ENCODE measurements around the gene MSMO1. TPM values are rescaled to one million over a fixed set of nuclear protein-coding genes. Genes with fewer than 3 reads are reported as not detected.

MSMO1 gene
- total RNA-seq, 2 donors from 2014 or later = 57.9 to 71.4 TPM

DNA sequence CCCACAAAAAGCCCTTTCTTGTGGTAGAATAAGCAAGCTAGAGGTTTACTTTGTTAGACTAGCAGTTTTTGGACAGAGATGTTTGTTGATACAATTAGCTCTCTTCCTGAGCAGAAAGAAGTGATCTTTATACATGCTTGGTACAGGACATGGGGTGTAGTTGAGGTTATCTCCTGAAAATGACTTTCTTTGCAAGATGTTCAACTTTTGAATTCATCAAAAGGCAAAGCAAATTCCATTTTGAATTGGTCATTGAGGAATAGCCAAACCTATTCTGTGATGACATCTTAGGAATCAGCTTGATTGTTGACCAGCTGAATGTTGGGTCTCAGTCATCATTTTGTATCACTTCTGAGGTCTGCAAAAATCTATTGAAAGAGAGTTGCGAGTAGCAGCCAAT, 55.2 kb downstream of the MSMO1 start:
- ATAC-seq (replicated peaks) = no peak
- Mint-ChIP-seq H3K4me3 (no peak overlapping the region), H3K9me3 (no peaks in the 10 kb centered on the region), H3K4me1 (no peaks in the 10 kb centered on the region), H3K27me3 (peaks cover 38% of the 10 kb centered on the region), H3K36me3 (ENCODE audit: low read depth) (no peaks in the 10 kb centered on the region), H3K27ac (no peak overlapping the region)

DNA sequence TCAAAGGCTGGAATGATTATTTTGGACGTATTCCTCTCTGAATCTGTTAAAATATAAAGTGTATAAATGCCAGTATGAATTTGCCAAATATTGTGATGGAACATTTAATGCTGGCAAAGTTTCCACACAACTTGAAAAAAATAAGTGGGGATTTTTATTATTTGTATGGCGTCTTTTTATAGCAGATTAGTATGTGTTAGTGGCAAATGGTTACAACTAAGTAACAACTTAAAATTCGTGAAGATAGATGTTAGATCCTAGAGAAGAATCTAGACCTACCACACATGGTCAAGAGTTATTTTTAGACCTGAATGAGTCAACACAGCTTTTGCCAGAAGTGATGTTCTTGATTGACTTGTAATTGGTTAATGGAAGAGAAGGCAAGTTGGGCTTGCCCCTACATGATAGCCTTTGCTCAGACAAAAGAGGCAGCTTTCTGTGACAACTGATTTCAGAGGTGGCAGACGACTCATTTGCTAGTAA, 56.2 kb downstream of the MSMO1 start:
- no peak for ATAC-seq (replicated peaks)
- Mint-ChIP-seq H3K27ac (no peak overlapping the region), H3K36me3 (ENCODE audit: low read depth) (no peaks in the 10 kb centered on the region), H3K4me1 (no peaks in the 10 kb centered on the region), H3K4me3 (no peak overlapping the region), H3K9me3 (no peaks in the 10 kb centered on the region), H3K27me3 (peaks cover 41% of the 10 kb centered on the region)

DNA sequence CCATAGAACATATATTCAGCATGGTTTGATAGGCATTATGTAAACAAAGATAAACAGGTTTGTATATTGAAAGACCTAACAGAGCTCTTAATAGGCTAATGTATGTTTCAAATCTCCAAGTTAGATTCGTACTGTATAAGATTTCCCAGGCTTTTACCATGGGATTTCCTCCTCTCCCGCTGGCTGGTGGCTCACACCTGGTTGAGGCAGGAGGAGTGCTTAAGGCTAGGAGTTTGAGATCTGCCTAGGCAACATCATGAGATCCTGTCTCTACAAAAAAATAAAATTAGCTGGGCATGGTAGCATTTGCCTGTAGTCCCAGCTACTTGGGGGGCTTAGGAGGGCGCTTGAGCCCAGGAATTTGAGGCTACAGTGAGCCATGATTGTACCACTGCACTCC, 56.7 kb downstream of the MSMO1 start:
- no peak for ATAC-seq (replicated peaks)
- H3K27ac Mint-ChIP-seq = no peak overlapping the region
- H3K36me3 Mint-ChIP-seq (ENCODE audit: low read depth) = no peaks in the 10 kb centered on the region
- H3K27me3 Mint-ChIP-seq = peaks cover 45% of the 10 kb centered on the region
- H3K4me1 Mint-ChIP-seq = no peaks in the 10 kb centered on the region
- H3K4me3 Mint-ChIP-seq = no peak overlapping the region
- no peaks in the 10 kb centered on the region for H3K9me3 Mint-ChIP-seq

DNA sequence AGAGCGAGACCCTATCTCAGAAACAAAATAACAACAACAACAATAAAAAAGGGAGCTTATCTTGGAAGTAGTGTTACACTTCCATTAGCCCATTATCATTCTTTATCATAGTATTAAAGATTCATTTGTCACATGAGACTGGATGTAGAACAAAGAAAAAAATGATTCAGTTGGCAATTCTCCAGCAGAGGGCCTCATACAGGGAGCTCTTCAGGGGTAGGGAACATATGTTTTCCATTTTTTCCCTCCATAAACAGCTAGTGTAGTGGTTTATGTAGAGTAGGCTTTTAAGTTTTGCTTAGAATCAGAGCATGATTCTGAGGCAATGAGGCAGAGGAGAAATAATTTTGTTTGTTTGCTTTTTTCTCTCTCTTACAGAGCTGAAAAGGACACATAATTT, 57.1 kb downstream of the MSMO1 start:
- Mint-ChIP-seq H3K9me3 (no peaks in the 10 kb centered on the region), H3K27me3 (peaks cover 44% of the 10 kb centered on the region), H3K4me1 (no peaks in the 10 kb centered on the region), H3K36me3 (ENCODE audit: low read depth) (no peaks in the 10 kb centered on the region), H3K27ac (no peak overlapping the region), H3K4me3 (no peak overlapping the region)
- no peak for ATAC-seq (replicated peaks)

DNA sequence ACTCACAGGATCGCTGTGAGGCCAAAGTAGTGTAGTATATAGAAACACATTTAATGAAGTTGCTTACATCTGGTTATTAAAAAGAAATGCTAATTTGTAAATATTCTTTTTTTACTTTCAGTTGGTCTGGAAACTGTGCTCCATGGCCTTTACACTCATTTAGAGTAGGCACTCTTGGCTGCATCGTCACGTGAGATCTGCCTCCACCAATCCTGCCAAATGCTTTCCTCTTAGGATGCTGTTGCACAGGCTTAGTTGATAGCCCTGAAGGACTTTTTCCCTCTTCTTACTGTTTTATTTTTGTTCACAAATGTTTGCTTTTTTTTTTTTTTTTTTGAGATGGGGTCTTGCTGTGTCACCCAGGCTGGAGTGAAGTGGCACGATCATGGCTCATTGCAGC, 57.7 kb downstream of the MSMO1 start:
- H3K4me3 Mint-ChIP-seq = no peak overlapping the region
- no peak overlapping the region for H3K27ac Mint-ChIP-seq
- no peak for ATAC-seq (replicated peaks)
- H3K9me3 Mint-ChIP-seq = no peaks in the 10 kb centered on the region
- H3K27me3 Mint-ChIP-seq = peaks cover 41% of the 10 kb centered on the region
- no peaks in the 10 kb centered on the region for H3K36me3 Mint-ChIP-seq (ENCODE audit: low read depth)
- no peaks in the 10 kb centered on the region for H3K4me1 Mint-ChIP-seq

DNA sequence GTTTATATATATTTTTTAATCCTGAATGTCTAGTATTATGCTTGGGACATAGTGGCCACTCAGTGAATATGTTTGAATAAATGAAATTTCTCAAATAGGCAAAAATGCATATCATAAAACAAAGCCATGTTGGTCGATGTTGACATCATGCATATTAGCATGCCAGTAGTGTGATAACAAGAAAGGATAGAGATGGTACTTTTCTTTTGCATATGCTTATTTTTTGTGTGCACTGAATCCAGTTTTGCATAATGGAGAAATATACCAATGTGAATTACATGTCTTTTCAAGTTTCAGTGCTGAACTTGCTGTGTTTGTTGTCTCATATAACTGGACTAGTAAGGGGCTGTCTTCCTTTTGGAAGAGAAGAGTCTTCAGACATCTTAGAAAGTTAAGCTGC, 58.9 kb downstream of the MSMO1 start:
- H3K9me3 Mint-ChIP-seq = no peaks in the 10 kb centered on the region
- H3K36me3 Mint-ChIP-seq (ENCODE audit: low read depth) = no peaks in the 10 kb centered on the region
- no peak overlapping the region for H3K27ac Mint-ChIP-seq
- H3K4me1 Mint-ChIP-seq = no peaks in the 10 kb centered on the region
- ATAC-seq (replicated peaks) = no peak
- no peak overlapping the region for H3K4me3 Mint-ChIP-seq
- H3K27me3 Mint-ChIP-seq = peaks cover 36% of the 10 kb centered on the region

DNA sequence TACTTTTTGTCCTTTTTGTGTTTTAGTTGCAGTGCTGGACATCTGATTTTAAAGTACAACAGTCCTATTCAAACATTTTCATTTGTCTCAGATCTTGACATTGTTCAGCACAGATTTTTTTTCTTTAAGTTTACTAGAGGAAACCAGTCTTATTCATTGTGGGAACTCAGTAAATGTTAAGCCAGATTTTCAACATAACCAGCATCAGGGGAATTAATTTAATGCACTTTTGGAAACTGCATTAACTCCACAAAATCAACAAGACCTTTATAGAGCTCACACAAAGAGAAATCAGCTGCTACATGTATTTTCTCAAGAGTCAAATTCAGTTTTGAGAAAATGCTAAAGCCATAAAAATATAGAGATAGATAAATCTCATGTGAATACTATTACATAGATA, 61.3 kb downstream of the MSMO1 start:
- Mint-ChIP-seq H3K27ac (no peak overlapping the region), H3K4me3 (no peak overlapping the region), H3K9me3 (no peaks in the 10 kb centered on the region), H3K4me1 (no peaks in the 10 kb centered on the region), H3K36me3 (ENCODE audit: low read depth) (no peaks in the 10 kb centered on the region), H3K27me3 (peaks cover 28% of the 10 kb centered on the region)
- no peak for ATAC-seq (replicated peaks)

Other genes with a start within 250 kb of the MSMO1 start
- 10 to 100 TPM in 1 of 2 donors, 1 to 10 TPM in 1; 7.8 to 17.9 TPM for gene TMEM192, start 214.8 kb upstream of the MSMO1 start, total RNA-seq
- 10 to 100 TPM; 25.4 to 27.3 TPM for gene KLHL2, start 120.1 kb upstream of the MSMO1 start, total RNA-seq
- gene CPE, start 51.3 kb downstream of the MSMO1 start, total RNA-seq = not detected

All from activated T-helper 17 cell treated with anti-CD3 and anti-CD28 coated beads, Interleukin-2, amount 50 U/mL, for 72 hours (primary cell).